ENCODE data around the gene BNC2.

DNA sequence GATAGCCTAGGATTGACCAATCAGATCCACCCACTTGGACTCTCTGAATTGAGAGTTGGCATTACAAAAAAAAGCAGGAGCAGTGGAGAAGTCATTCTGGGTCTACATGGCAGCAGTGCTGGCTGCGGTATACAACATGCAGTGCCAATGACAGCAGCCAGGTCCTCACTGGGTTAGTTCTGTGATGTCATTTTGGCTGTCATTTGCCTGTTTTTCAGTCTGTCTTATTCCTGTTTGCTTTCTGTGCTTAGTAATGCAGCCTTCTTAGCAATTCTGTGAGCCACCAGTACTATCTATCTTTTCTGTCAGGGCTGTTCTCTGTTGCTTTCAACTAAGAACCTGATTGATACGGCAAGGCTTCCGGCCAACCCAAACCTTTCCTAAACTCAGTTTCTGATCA is 471.8 kb downstream of the BNC2 start:
- TF ChIP-seq POLR2A (IDR thresholded peaks at IDR 0.05; ENCODE audit: low read depth, low read length): no peak
- TF ChIP-seq POLR2AphosphoS5 (IDR thresholded peaks at IDR 0.05; ENCODE audit: low read depth, low read length): no peak

All from GM12892 (cell line).